Measurements from ENCODE around the gene CBX5. TPM values are rescaled to one million over a fixed set of nuclear protein-coding genes. Genes with fewer than 3 reads are reported as not detected.

The CBX5 gene
- total RNA-seq, 2 experiments from 2014 or later = 125 to 128 TPM

GRCh38 chr12:54246011-54246641 lies 33.8 kb downstream of the CBX5 start:
- ChIA-PET CTCF (interaction anchor here (0.8 to 1.9 kb wide), 3 partner anchors 46 to 152 kb away, joined by 3 to 9 read pairs (median 3); no protein-coding TSS in a partner anchor), POLR2A (interaction anchor here (1.2 kb wide), 1 partner anchor 97 kb away, joined by 3 read pairs; no protein-coding TSS in a partner anchor)
- DNase-seq (no peak), ATAC-seq (no peak)
- no peak for TF ChIP-seq CTCF (IDR thresholded peaks at IDR 0.05)
- H3K9me3 Mint-ChIP-seq = no peaks in the 10 kb centered on the region
- H3K4me3 Mint-ChIP-seq = no peak overlapping the region
- H3K36me3 Mint-ChIP-seq (ENCODE audit: low read depth) = peaks cover 41% of the 10 kb centered on the region
- no peaks in the 10 kb centered on the region for H3K27me3 Mint-ChIP-seq
- peaks cover 14% of the 10 kb centered on the region for H3K4me1 Mint-ChIP-seq (ENCODE audit: low read depth)
- intact Hi-C loops (cut with micrococcal nuclease) = no loop called here
- H3K27ac Mint-ChIP-seq = no peak overlapping the region

- intact Hi-C loops (cut with micrococcal nuclease) = no loop called here
- H3K27me3 Mint-ChIP-seq = no peaks in the 10 kb centered on the region
- H3K4me3 Mint-ChIP-seq = no peak overlapping the region
- DNase-seq (no peak), ATAC-seq (peak; percentile 88)
- ChIA-PET CTCF (interaction anchor here (0.6 to 4.4 kb wide), 7 partner anchors 10 to 95 kb away, joined by 3 to 30 read pairs (median 5); partner anchors contain the start of gene COPZ1), POLR2A (interaction anchor here (1.5 kb wide), 1 partner anchor 43 kb away, joined by 3 read pairs; no protein-coding TSS in a partner anchor)
- H3K36me3 Mint-ChIP-seq (ENCODE audit: low read depth) = peaks cover 29% of the 10 kb centered on the region
- no peaks in the 10 kb centered on the region for H3K9me3 Mint-ChIP-seq
- peak overlapping the region; percentile 80 for H3K27ac Mint-ChIP-seq
- H3K4me1 Mint-ChIP-seq (ENCODE audit: low read depth) = peaks cover 12% of the 10 kb centered on the region
- TF ChIP-seq CTCF (IDR thresholded peaks at IDR 0.05) = no peak
Measured at GRCh38 chr12:54240971-54241588, 38.8 kb downstream of the CBX5 start.

GRCh38 chr12:54240129-54240528 lies 39.8 kb downstream of the CBX5 start:
- CTCF ChIA-PET = interaction anchor here (1.3 to 4.4 kb wide), 5 partner anchors 11 to 120 kb away, joined by 4 to 30 read pairs (median 4); no protein-coding TSS in a partner anchor
- intact Hi-C loops (cut with micrococcal nuclease) = no loop called here
- TF ChIP-seq CTCF (IDR thresholded peaks at IDR 0.05) = no peak
- DNase-seq (no peak), ATAC-seq (no peak)
- H3K4me3 Mint-ChIP-seq = no peak overlapping the region
- peaks cover 30% of the 10 kb centered on the region for H3K36me3 Mint-ChIP-seq (ENCODE audit: low read depth)
- POLR2A ChIA-PET = interaction anchor here (1.5 kb wide), 1 partner anchor 44 kb away, joined by 3 read pairs; no protein-coding TSS in a partner anchor
- H3K27me3 Mint-ChIP-seq = no peaks in the 10 kb centered on the region
- H3K27ac Mint-ChIP-seq = peak overlapping the region; percentile 31
- H3K4me1 Mint-ChIP-seq (ENCODE audit: low read depth) = peaks cover 12% of the 10 kb centered on the region
- H3K9me3 Mint-ChIP-seq = no peaks in the 10 kb centered on the region

GRCh38 chr12:54239620-54240019 lies 40.3 kb downstream of the CBX5 start:
- POLR2A ChIA-PET = no interaction called here

More at GRCh38 chr12:54239620-54240019, 40.3 kb downstream of the CBX5 start:
- Mint-ChIP-seq H3K9me3 (no peaks in the 10 kb centered on the region), H3K4me3 (no peak overlapping the region), H3K27ac (no peak overlapping the region), H3K27me3 (no peaks in the 10 kb centered on the region), H3K4me1 (ENCODE audit: low read depth) (peaks cover 12% of the 10 kb centered on the region), H3K36me3 (ENCODE audit: low read depth) (peaks cover 29% of the 10 kb centered on the region)
- no peak for TF ChIP-seq CTCF (IDR thresholded peaks at IDR 0.05)
- DNase-seq (no peak), ATAC-seq (no peak)
- CTCF ChIA-PET = interaction anchor here (1.3 to 4.4 kb wide), 6 partner anchors 12 to 121 kb away, joined by 4 to 30 read pairs (median 4); no protein-coding TSS in a partner anchor
- intact Hi-C loops (cut with micrococcal nuclease) = no loop called here

Measured in activated CD8-positive, alpha-beta T cell treated with anti-CD3 and anti-CD28 coated beads for 36 hours (primary cell).